CD14-positive monocyte (primary cell): ENCODE results near the gene HCAR3. TPM values are rescaled to one million over a fixed set of nuclear protein-coding genes. Genes with fewer than 3 reads are reported as not detected.
"Not testable (repeated sequence)": the region's sequence is repeated elsewhere in the genome, so short reads cannot be mapped to it uniquely, and the experiment has no call there.

Experiments used
- DNase-seq, 3 donors: peaks; one replicate each; pipeline ENCODE4 v3.0.0-alpha.2; 2011 to 2022
- H2AFZ ChIP-seq: 2 replicates; pipeline ENCODE4 v1.6.0; 2012; ENCODE audit warnings: mild to moderate bottlenecking, low read depth, low read length, inconsistent platforms; ENCODE audit not compliant: insufficient read depth, poor library complexity, severe bottlenecking
- H3K27ac ChIP-seq, 2 donors: 1 replicate in 1 of 2; 2 replicates in 1 of 2; pipeline ENCODE4 v1.5.1; 2012 to 2013; ENCODE audit warnings: low read length in 2 of 2, control low read depth in 1 of 2, inconsistent platforms in 1 of 2, low read depth in 1 of 2, mild to moderate bottlenecking in 1 of 2
- H3K27me3 ChIP-seq, 2 donors: one replicate each; pipeline versions ENCODE4 v1.6.0 to v1.6.1; 2011 to 2013; ENCODE audit warnings: low read length in 2 of 2; ENCODE audit not compliant: control insufficient read depth in 2 of 2, insufficient read depth in 2 of 2
- H3K36me3 ChIP-seq, 2 donors: replicated peaks in 1 of 2; 1 replicate in 1 of 2; 2 replicates in 1 of 2; pipeline versions ENCODE4 v1.5.1 to v1.6.1; 2012 to 2013; ENCODE audit warnings: low read length in 2 of 2, control low read depth in 1 of 2, inconsistent platforms in 1 of 2, mild to moderate bottlenecking in 1 of 2; ENCODE audit not compliant: insufficient read depth in 2 of 2, control insufficient read depth in 1 of 2
- H3K4me1 ChIP-seq, 2 donors: 1 replicate in 1 of 2; 2 replicates in 1 of 2; pipeline versions ENCODE4 v1.5.1 to v1.6.1; 2012 to 2013; ENCODE audit warnings: low read length in 2 of 2, control low read depth in 1 of 2, inconsistent platforms in 1 of 2, mild to moderate bottlenecking in 1 of 2, moderate library complexity in 1 of 2; ENCODE audit not compliant: insufficient read depth in 2 of 2, control insufficient read depth in 1 of 2
- H3K4me2 ChIP-seq: replicated peaks from 2 replicates; pipeline ENCODE3; 2012; ENCODE audit warnings: low read length, moderate library complexity, mild to moderate bottlenecking; ENCODE audit not compliant: poor library complexity, severe bottlenecking; ENCODE audit errors: extremely low read depth
- H3K4me3 ChIP-seq, 3 experiments: fragments of 200-600 bp in 1 of 3; sonication (generic) in 1 of 3; replicated peaks in 1 of 3; 1 replicate in 2 of 3; 2 replicates in 1 of 3; pipeline ENCODE4 v1.5.1; 2011 to 2013; ENCODE audit warnings: low read length in 3 of 3, mild to moderate bottlenecking in 3 of 3, control low read depth in 2 of 3, low read depth in 2 of 3, inconsistent platforms in 1 of 3, moderate library complexity in 1 of 3
- H3K79me2 ChIP-seq: 2 replicates; pipeline ENCODE4 v1.6.0; 2012; ENCODE audit warnings: mild to moderate bottlenecking, control low read depth, inconsistent platforms, low read length, moderate library complexity; ENCODE audit not compliant: insufficient read depth
- H3K9ac ChIP-seq: 2 replicates; pipeline ENCODE4 v1.6.0; 2017; ENCODE audit warnings: low read length, mild to moderate bottlenecking; ENCODE audit not compliant: insufficient read depth, poor library complexity, severe bottlenecking
- H3K9me3 ChIP-seq, 2 donors: replicated peaks in 1 of 2; 1 replicate in 1 of 2; 2 replicates in 1 of 2; pipeline versions ENCODE4 v1.5.1 to v1.6.1; 2012 to 2013; ENCODE audit warnings: low read length in 2 of 2, control low read depth in 1 of 2; ENCODE audit not compliant: control insufficient read depth in 1 of 2, insufficient read depth in 1 of 2
- H4K20me1 ChIP-seq: 2 replicates; pipeline ENCODE4 v1.6.0; 2012; ENCODE audit warnings: mild to moderate bottlenecking, low read length, control low read depth, moderate library complexity; ENCODE audit not compliant: insufficient read depth
- H3K27ac Mint-ChIP-seq, 7 donors: one replicate each; pipeline ENCODE4 v1.8.0; 2020; ENCODE audit warnings: mild to moderate bottlenecking in 7 of 7, mixed read lengths in 7 of 7, moderate library complexity in 6 of 7, inconsistent platforms in 2 of 7
- H3K27me3 Mint-ChIP-seq, 3 donors: one replicate each; pipeline ENCODE4 v1.8.0; 2021 to 2022; ENCODE audit warnings: low read depth in 3 of 3, mild to moderate bottlenecking in 3 of 3, mixed read lengths in 3 of 3, moderate library complexity in 3 of 3, inconsistent platforms in 1 of 3
- H3K36me3 Mint-ChIP-seq, 2 donors: one replicate each; pipeline ENCODE4 v1.8.0; 2020; ENCODE audit warnings: mixed read lengths in 2 of 2, inconsistent platforms in 1 of 2, mild to moderate bottlenecking in 1 of 2
- H3K4me1 Mint-ChIP-seq: one replicate; pipeline ENCODE4 v1.8.0; 2020; ENCODE audit warnings: mild to moderate bottlenecking, mixed read lengths
- H3K4me3 Mint-ChIP-seq, 2 donors: one replicate each; pipeline ENCODE4 v1.8.0; 2020; ENCODE audit warnings: mild to moderate bottlenecking in 2 of 2, mixed read lengths in 2 of 2, moderate library complexity in 1 of 2
- H3K9me3 Mint-ChIP-seq, 7 donors: one replicate each; pipeline ENCODE4 v1.8.0; 2020 to 2022; ENCODE audit warnings: mixed read lengths in 7 of 7, mild to moderate bottlenecking in 6 of 7, moderate library complexity in 6 of 7, inconsistent platforms in 2 of 7
- WGBS: methylation state at CpG from one replicate; pipeline ENCODE4 v1.1.5; 2013; ENCODE audit warnings: missing lambda C conversion rate; ENCODE audit not compliant: insufficient coverage; 5-methylcytosine and 5-hydroxymethylcytosine counted together
- intact Hi-C, 2 donors: fragments of 100-400 bp; cut with micrococcal nuclease; formaldehyde crosslinking; loops; one replicate each; pipeline versions ENCODE4 v1.15.0 to v1.15.1; 2023
- polyA plus RNA-seq, 3 donors: library from polyadenylated mRNA; depleted of rRNA in 1 of 3; unstranded in 2 of 3; stranded (reverse) in 1 of 3; fragments of 300-500 nt in 2 of 3; fragments of >200 nt in 1 of 3; fragmentation: Illumina TruSeq in 2 of 3; gene quantifications; 1 replicate in 2 of 3; 2 replicates in 1 of 3; pipeline ENCODE4 v1.2.3, GENCODE V29; 2012 to 2021

The HCAR3 gene
- polyA plus RNA-seq, 3 donors, result 14.4 to 65.3 (median 23.7) TPM

- peaks cover 34 to 35% of the 10 kb centered on the region in 2 donors for H3K4me1 ChIP-seq
- H3K27ac Mint-ChIP-seq, result peak overlapping the region in 6 of 7 donors; percentile 48 to 92 (median 81)
- not testable (repeated sequence) for H3K36me3 Mint-ChIP-seq, H3K9me3 ChIP-seq, H3K27me3 ChIP-seq, H2AFZ ChIP-seq, H3K79me2 ChIP-seq, H4K20me1 ChIP-seq, H3K36me3 ChIP-seq, H3K9me3 Mint-ChIP-seq, DNase-seq, H3K9ac ChIP-seq, H3K27me3 Mint-ChIP-seq, H3K4me2 ChIP-seq, H3K4me3 Mint-ChIP-seq
- no CpG with 5 or more reads among the region's 3 CpGs for WGBS
- peaks cover 37% of the 10 kb centered on the region for H3K4me1 Mint-ChIP-seq
- H3K4me3 ChIP-seq, result peak overlapping the region in 1 of 3 experiments; percentile 34
- intact Hi-C loops, result loop anchor here in 1 of 2 donors (5.0 kb wide), 1 partner anchor 57 kb away; no protein-coding TSS in a partner anchor
- H3K27ac ChIP-seq, result peak overlapping the region in 1 of 2 donors; percentile 75
Observed at GRCh38 chr12:122703841-122704240, 12.8 kb downstream of the HCAR3 start.

GRCh38 chr12:122702890-122703611, 13.6 kb downstream of the HCAR3 start, which contains the start of gene HCAR2:
Gene HCAR2, minus strand, starts transcription at chr12:122703357. Its CDS starts 74 bp downstream, at chr12:122703283.
- intact Hi-C loops, result loop anchor here in 1 of 2 donors (5.0 kb wide), 1 partner anchor 56 kb away; no protein-coding TSS in a partner anchor
- Histone ChIP-seq H3K4me2 (peak within 1 kb of the TSS; percentile 19), H3K27ac (peak within 1 kb of the TSS; percentile 18 to 75), H3K4me1 (peaks cover 34 to 35% of the 10 kb centered on the region in 2 donors), H3K4me3 (peak within 1 kb of the TSS in 1 of 3 experiments; percentile 42)
- Mint-ChIP-seq H3K4me1 (peaks cover 38% of the 10 kb centered on the region), H3K27ac (peak within 1 kb of the TSS; percentile 73 to 92 (median 82)), H3K4me3 (peak within 1 kb of the TSS; percentile 46 to 67)
- not testable (repeated sequence) for H3K27me3 Mint-ChIP-seq, H3K27me3 ChIP-seq, H3K9me3 Mint-ChIP-seq, H3K9ac ChIP-seq, H3K79me2 ChIP-seq, H2AFZ ChIP-seq, H3K36me3 Mint-ChIP-seq, H4K20me1 ChIP-seq, H3K9me3 ChIP-seq, H3K36me3 ChIP-seq
- 72% methylated on average over 14 of the region's 22 CpGs for WGBS
- peak; percentile 87 to 95 (median 93) for DNase-seq

GRCh38 chr12:122701481-122701880, 15.1 kb downstream of the HCAR3 start:
- WGBS, result 86% methylated on average over 3 of the region's 4 CpGs

GRCh38 chr12:122700038-122700710, 16.4 kb downstream of the HCAR3 start:
- H3K27ac ChIP-seq, result peak overlapping the region in 1 of 2 donors; percentile 38
- H3K27ac Mint-ChIP-seq, result peak overlapping the region in 6 of 7 donors; percentile 26 to 90 (median 84)
- H3K4me2 ChIP-seq, H4K20me1 ChIP-seq, H3K36me3 Mint-ChIP-seq, H3K9me3 Mint-ChIP-seq, H3K27me3 ChIP-seq, DNase-seq, H3K9ac ChIP-seq, H3K27me3 Mint-ChIP-seq, H2AFZ ChIP-seq, H3K36me3 ChIP-seq, H3K4me3 Mint-ChIP-seq, H3K79me2 ChIP-seq, H3K4me3 ChIP-seq, H3K9me3 ChIP-seq: not testable (repeated sequence)
- H3K4me1 Mint-ChIP-seq, result peaks cover 44% of the 10 kb centered on the region
- intact Hi-C loops, result loop anchor here in 1 of 2 donors (5.0 kb wide), 1 partner anchor 53 kb away; no protein-coding TSS in a partner anchor
- H3K4me1 ChIP-seq, result peaks cover 34 to 35% of the 10 kb centered on the region in 2 donors
- WGBS, result no CpG with 5 or more reads among the region's 9 CpGs

More at GRCh38 chr12:122701481-122701880, 15.1 kb downstream of the HCAR3 start:
- H3K9me3 Mint-ChIP-seq, H3K9me3 ChIP-seq, H2AFZ ChIP-seq, DNase-seq, H3K27me3 Mint-ChIP-seq, H3K27ac ChIP-seq, H3K27me3 ChIP-seq, H4K20me1 ChIP-seq, H3K4me3 ChIP-seq, H3K79me2 ChIP-seq, H3K9ac ChIP-seq, H3K4me2 ChIP-seq, H3K36me3 Mint-ChIP-seq, H3K36me3 ChIP-seq: not testable (repeated sequence)
- peak overlapping the region in 5 of 7 donors; percentile 53 to 88 (median 71) for H3K27ac Mint-ChIP-seq
- H3K4me3 Mint-ChIP-seq, result peak overlapping the region; percentile 51 to 67
- intact Hi-C loops, result loop anchor here in 1 of 2 donors (5.0 kb wide), 1 partner anchor 54 kb away; no protein-coding TSS in a partner anchor
- H3K4me1 ChIP-seq, result peaks cover 34 to 35% of the 10 kb centered on the region in 2 donors
- peaks cover 44% of the 10 kb centered on the region for H3K4me1 Mint-ChIP-seq
